GM19468 (cell line): ENCODE data around the gene FLCN.

Source experiments
- ATAC-seq: cut with Tn5 transposase; IDR thresholded peaks from one replicate; pipeline ENCODE4 v1.9.1; 2021; ENCODE audit warnings: mild to moderate bottlenecking, moderate library complexity, moderate number of reproducible peaks; ENCODE audit not compliant: unreplicated experiment; ENCODE audit errors: extremely low read depth

The FLCN gene

DNA sequence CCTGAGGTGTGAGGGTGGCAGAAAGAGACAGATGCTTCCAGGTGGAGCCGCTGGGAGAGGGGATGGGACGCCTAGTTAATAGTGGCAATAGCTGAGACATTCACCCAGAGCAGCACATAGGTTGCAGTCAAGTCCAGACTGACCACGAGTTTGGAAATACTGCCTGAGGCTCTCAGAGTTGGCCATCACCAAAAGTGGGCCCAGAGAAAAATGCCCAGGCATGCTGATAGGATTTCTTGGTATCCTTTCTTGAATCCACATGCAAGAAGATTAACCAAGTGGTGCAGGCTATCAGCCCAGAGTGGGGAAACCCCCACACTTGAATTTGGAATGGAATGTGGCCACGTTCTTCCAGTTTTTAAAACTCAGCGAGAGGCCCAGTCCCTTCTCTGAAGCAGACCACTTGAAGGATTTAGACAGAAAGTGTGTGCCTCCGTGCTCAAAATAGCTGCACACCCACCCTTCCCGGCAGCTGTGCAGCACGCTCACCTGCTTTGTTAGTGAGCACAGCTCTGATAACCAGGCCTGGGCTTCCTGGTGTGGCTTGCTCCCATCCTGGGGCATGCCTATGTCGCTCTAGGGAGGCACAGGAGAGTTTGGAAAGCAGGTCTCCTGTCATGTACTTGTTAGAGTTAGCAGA lies 66.5 kb downstream of the FLCN start:
- ATAC-seq: no peak

DNA sequence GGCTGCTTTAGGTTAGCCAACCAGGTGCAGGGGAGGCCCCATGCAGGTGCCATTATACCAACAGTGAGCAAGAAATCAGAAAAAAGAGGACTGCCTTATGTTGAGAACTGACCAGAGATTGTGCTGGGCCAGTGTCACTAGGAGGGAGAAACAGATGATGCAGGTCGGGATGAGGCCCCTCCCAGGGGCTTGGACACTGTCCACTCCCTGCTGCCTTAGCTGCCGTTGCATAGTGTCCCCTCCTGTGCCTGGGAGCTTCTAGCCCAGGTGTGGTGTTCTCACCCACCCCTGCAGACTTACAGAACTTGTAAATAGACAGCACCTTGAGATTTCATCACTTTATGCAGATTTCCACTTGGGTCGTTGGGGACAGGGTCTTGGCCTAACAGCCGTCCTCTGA lies 67.6 kb downstream of the FLCN start:
- ATAC-seq: no peak

DNA sequence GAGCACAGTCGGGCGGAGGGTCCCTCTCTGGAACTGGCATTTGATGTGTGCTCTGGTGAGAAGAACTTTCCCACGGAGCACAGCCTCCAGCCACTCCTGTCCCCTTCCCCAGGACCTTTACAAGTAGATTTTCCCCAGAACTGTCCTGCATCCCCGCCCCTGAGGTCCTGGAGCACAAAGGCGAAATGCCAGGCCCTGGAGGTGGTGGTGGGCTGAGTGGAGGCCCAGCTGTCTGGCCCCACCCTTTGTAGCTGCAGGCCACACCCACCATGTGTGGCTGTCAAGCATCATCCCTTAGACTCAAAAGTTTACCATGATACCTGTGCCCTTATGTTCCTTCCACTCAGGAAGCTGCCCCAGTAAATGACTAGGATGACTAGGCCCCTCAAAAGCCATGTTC lies 68.6 kb downstream of the FLCN start:
- ATAC-seq: no peak

DNA sequence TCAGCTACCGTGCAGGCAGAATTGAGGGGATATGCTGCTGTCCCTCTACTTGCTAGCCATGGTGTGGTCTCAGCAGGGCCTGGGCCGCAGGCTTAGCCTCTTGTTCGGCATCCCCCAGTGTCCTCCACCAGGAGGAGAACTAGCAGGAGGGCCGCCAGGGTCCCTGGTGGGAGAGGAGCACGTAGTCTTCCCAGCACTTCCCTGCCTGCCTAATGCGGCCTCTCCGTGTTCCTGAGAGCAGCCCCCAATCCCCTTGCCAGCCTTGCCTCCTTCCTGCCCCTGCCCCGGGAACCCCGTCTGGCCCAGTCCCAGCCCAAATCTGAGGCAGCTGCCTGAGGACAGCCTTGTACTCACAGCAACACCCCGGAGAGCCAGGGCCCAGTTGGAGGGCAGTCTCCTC lies 69.0 kb downstream of the FLCN start:
- ATAC-seq: no peak

DNA sequence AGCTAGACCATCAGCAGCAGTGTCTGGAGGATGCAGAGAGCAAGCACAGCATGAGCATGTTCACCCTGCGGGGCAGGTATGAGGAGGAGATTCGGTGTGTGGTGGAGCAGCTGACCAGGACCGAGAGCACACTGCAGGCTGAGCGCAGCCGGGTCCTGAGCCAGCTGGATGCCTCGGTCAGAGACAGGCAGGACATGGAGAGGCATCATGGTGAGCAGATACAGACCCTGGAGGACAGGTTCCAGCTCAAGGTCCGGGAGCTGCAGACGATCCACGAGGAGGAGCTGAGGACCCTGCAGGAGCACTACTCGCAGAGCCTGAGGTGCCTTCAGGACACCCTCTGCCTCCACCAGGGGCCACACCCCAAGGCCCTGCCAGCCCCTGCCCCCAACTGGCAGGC lies 69.6 kb downstream of the FLCN start:
- ATAC-seq: no peak

DNA sequence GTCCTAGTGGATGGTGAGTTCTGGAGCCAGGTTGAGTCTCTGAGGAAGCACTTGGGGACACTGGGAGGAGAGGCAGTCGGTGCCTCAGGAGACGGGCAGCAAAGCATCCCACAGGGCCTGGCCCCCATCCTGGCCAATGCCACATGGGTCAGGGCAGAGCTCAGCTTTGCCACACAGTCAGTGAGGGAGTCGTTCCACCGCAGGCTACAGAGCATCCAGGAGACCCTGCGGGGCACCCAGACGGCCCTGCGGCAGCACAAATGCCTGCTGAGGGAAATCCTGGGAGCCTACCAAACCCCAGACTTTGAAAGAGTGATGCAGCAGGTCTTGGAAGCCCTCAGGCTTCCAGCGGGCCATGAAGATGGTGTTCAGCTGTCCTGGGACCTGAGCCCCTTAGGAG lies 70.5 kb downstream of the FLCN start:
- no peak for ATAC-seq

DNA sequence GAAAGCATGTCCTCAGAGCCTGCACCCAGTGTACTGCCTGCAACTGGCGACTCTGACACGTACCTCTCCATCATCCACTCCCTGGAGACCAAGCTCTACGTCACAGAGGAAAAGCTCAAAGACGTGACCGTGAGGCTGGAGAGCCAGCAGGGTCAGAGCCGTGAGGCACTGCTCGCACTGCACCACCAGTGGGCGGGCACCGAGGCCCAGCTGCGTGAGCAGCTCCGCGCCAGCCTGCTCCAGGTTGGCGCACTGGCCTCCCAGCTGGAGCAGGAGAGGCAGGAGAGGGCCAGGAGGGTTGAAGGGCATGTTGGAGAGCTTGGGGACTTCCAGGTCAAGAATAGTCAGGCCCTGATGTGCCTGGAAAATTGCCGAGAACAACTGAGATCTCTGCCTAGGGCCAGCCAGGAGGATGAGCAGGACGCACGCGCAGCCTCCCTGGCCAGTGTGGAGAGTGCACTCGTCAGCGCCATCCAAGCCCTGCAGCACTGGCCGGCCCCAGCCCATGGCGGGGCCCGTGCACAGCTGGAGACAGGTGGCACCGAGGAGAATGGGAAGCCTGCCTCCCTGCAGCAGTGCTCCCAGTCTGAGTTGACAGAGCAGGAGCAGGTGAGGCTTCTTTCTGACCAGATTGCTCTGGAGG lies 71.2 kb downstream of the FLCN start:
- ATAC-seq: no peak

DNA sequence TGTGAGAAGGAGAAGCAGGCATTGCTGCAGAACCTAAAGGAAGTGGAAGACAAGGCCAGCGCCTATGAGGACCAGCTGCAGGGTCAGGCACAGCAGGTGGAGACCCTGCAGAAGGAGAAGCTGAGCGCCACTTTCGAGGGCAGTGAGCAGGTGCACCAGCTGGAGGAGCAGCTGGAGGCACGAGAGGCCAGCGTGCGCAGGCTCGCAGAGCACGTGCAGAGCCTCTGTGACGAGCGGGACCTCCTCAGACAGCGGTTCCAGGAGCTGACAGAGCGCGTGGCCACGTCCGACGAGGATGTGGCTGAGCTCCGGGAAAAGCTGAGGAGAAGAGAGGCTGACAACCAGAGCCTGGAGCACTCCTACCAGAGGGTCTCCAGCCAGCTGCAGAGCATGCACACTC lies 72.3 kb downstream of the FLCN start:
- ATAC-seq: no peak

DNA sequence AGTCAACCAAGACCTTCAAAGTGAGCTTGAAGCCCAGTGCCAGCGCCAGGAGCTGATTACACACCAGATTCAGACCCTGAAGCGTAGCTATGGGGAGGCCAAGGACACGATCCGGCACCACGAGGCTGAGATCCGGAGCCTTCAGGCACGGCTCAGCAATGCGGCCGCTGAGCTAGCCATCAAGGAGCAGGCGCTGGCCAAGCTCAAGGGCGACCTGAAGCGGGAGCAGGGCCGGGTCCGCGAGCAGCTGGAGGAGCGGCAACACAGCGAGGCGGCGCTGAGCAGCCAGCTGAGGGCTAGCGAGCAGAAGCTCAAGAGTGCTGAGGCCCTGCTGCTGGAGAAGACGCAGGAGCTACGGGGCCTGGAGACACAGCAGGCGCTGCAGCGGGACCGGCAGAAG lies 72.8 kb downstream of the FLCN start:
- ATAC-seq: no peak
